Stimulated activated CD4-positive, alpha-beta T cell treated with anti-CD3 and anti-CD28 coated beads, Interleukin-15, amount 100 ng/mL, for 24 hours (primary cell): ENCODE measurements around the gene MILR1.
"Not testable (repeated sequence)": the region's sequence is repeated elsewhere in the genome, so short reads cannot be mapped to it uniquely, and the experiment has no call there.

ENCODE experiments used
- DNase-seq: peaks from one replicate; pipeline ENCODE4 v3.0.0-alpha.2; 2020

MILR1 gene

DNA sequence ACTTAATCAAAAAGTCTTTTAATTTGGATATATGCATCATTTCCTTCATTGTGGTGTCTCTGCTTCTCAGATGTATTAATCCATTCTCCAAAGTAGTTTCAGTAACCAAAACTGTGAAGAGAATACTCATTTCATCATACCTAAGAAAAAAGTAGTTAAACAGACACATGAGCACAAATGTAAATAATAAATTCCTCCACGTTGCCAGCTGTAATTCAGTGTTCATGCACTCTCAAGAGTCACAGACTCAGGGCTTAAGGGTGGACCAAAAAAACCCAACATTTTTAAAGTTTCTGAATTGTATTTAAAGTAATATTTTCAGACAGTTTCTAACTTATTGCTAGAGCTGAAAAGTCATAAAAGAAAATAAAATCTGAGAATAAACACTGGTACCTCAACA lies 28.9 kb downstream of the MILR1 start:
- no peak for DNase-seq

DNA sequence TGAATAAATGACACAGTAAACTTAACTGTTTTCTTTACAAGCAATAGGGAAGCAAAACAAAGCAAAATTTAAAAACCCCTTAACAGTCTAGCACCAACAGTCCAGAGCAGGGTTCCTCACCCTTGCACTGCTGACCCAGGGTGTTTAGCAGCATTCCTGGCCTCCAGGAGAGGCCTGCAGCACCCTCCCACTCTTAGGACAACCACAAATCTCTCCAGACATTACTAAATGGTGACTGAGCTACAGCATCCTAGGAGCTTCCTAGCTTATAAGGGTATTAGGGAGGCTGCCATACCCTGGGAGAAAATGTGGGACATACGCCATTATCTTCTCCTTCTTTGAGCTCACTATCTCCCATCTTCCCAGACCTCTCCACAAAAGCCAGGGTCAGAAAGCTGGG lies 32.0 kb downstream of the MILR1 start:
- DNase-seq = no peak

DNA sequence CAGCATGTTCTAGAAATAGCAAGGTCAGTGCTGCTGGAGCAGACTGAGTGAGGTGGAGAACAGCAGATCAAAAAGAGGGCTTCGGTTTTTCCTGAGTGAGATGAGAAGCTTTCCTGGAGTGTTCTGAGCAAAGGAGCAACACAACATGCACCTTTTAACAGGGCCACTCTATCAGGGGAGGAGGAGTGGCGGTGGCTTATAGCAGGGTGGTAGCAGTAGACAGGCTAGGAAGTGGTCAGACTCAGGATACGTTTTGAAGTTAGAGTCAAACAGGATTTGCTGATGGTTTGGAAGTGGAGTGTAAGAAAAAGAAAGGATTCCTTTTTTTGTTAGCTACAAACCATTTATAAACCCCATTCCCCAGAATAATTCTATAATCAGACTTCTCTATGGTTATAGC lies 35.5 kb downstream of the MILR1 start:
- no peak for DNase-seq

DNA sequence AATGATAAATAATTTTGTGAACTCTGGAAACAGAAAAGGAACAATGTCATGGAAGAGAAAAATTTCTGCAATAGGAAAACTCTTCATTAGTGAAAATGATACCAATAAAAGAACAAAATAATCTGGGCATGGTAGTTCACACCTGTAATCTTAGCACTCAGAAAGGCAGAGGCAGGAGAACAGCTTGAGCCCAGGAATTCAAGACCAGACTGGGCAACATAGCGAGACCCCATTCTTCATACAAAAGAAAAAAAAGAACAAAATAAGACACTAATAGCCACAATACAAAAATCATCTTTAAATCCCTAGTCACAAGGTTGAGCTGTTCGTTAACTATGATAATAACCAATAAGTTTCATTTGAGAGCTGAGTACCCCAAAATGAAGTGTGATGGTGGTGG lies 39.4 kb downstream of the MILR1 start:
- DNase-seq = no peak

DNA sequence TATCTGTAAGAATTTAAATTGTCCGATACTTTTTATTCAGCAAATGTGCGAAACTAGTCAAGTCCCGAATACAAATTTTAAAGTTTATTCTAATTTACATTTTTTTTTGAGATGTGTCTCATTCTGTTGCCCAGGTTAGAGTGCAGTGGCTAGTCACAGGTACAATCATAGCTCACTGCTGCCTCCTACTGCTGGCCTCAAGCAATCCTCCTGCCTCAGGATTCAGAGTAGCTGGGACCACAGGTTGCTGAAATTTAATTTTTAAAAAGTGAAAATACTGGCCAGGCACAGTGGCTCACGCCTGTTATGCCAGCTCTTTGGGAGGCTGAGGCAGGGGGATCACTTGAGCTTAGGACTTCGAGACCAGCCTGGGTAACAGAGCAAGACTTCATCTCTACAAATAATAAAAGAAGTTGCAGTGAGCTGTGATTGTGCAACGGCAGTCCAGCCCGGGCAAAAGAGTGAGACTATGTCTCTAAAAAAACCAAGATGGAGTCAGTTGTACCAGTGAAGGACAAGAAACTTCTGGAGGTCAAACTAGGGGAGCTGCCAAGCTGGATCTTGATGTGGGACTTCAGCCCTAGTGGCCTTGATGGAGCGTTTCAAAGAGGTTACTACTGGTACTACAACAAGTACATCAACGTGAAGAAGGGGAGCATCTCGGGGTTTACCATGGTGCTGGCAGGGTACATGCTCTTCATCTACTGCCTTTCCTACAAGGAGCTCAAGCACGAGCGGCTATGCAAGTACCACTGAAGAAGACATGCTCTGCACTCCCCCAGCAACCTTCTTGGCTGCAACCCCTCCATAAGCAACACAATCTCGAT lies 42.3 kb downstream of the MILR1 start:
- peak; percentile 67 for DNase-seq

DNA sequence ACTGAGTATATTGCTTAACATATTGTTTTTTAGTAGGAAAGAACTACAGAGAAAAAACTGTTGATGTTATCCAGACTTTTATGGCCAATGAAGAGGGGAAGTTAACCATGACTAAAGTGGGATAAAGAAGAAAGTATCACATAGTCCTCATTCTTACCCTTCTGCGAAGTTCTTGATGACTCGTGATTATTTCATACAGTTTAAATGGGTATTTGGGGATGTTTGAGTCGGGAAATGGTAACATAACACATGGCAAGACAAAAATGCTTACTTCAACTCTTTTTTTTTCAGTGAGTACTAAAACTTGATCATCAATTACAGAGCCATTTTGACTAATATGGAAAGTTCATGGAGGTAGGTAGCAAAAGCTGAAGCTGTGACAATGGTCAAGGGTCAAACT lies 43.1 kb downstream of the MILR1 start:
- DNase-seq = no peak

DNA sequence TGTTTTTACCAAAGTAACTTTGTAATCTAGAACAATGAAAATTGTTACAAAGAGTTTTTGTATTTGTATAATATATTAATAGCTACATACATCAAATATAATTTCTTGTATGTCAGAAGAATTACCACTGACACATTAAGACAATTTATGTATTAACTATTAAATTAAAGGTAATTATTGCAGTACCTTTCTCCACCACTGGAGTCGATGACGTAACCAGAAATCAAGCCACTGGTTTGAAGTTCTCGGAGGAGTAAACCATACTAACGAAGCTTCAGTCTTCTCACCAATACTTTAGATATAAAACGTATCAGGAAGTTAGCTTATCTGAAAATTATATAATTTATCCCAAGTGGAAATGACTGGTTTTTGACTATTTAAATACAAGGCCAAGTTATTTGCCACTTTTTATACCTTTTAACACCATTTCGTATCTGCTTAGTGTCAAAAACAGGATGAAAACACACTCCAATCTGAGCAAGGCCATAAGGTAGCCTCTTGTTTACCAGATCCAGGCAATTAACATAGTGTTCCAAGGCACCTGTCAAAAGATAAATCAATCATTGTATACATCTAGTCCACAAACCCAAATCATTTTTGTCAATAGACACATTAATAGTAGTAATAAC lies 43.7 kb downstream of the MILR1 start:
- peak; percentile 28 for DNase-seq

DNA sequence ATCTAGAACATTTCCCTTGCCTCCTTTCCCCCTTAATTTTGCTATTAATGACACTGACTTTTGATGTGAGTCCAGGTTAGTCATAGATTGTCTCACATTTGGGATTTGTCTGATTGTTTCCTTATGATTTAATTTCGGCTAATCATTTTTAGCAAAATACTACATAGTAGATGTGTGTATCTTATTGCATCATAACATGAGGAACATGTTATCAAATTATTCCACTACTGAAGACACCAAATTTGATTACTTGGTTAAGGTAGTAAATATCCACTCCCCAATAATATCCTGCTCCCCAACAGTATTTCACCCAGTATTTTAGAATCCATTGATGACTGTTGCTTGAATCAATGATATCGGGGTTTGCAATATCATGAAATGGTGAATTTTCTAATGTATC lies 45.2 kb downstream of the MILR1 start:
- DNase-seq = no peak

DNA sequence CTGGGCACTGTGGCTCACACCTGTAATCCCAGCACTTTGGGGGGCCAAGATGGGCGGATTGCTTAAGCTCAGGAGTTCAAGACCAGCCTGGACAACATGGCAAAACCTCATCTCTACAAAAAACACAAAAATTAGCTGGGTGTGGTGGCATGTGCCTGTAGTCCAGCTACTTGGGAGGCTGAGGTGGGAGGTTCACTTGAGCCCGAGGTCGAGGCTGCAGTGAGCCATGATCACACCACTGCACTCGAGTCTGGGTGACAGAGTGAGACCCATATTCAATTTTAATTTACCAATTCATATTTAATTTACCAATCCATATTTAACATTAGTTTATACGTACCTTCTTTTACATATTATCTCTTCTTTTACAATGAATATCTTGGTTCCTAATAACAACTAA lies 46.4 kb downstream of the MILR1 start:
- not testable (repeated sequence) for DNase-seq

DNA sequence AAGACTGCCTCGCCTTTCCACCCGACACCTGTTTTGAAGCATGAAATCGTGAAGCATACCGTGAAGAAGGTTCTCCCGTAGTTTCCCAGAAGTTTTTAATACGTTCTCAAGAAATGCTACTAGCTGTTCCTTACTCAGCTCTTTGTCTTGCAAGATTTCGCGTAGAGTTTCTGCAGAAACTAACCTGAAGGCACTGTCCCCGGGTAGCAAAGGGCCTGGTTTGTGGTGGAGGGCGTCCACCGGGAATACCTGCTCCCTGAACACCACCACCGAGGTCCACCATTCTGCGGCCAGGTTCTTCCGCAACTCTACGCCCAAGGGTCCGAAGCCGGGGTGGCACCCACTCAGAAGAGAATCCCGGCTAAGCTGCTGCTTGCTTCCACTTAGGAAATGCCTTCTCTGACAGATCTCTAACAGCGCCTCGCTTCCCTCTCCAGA lies 47.5 kb downstream of the MILR1 start:
- DNase-seq = no peak

DNA sequence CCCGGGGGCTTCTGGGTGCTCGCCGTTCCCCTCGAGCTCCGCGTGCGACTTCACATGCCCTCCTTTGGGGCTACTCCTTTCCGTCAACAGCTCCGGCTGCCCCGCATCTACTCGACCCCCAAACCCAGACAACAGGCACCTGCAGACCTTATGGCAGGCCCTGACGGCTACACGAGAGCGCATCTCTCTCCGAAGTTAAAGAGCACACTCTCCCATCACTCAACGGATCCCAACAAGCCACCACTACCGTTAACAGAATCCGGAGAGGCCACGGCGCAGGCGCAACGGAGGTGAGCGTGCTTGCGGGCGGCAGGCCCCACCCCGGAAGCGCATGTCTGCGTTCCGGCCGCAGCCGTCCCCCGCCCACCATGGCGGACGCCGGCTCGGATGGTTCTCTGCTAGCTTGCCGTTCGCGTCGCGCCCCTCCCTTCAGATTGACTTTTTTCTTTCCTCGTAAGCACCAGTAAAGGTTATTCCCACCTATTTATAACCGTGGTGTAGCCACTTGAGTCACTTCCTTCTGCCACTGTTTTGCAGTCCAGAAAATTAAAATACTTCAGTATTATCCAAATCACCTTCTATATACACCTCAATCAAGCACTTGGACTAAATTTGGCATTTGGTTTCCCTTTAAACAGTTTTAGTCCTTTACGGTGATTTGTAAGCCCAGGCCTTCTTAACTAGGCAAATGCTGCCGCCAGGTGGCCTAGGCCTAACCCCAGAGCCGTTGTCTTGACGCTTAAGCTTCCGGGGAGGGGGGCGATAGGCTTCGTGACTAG lies 48.1 kb downstream of the MILR1 start, which contains the start of gene POLG2:
TSS of gene POLG2 (minus strand) at position 269 of the 779 bp plus-strand sequence. CDS start at position 183, 86 bp downstream.
- DNase-seq = peak; percentile 97

DNA sequence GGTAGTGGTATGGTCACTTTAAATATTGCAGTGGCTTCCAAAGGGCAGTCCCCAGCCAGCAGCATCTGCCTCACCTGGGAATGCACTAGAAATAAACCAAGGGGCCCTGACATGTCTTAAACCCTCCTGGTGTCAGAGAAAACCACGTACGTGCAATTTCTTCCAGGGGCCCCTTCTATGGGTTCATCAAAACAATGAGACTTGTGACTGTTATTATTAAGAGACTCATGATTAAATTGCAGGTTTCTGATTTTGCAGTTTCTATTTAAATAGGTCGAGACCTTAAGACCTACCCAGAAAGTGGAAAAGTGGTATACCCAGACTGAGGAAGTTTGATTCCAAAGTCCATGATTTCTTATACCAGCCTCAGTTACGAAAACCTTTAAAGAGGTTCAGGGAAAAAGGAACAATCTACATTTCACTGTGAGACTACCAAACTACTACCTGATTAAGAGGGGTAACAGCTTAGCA lies 48.7 kb downstream of the MILR1 start:
- DNase-seq = no peak

DNA sequence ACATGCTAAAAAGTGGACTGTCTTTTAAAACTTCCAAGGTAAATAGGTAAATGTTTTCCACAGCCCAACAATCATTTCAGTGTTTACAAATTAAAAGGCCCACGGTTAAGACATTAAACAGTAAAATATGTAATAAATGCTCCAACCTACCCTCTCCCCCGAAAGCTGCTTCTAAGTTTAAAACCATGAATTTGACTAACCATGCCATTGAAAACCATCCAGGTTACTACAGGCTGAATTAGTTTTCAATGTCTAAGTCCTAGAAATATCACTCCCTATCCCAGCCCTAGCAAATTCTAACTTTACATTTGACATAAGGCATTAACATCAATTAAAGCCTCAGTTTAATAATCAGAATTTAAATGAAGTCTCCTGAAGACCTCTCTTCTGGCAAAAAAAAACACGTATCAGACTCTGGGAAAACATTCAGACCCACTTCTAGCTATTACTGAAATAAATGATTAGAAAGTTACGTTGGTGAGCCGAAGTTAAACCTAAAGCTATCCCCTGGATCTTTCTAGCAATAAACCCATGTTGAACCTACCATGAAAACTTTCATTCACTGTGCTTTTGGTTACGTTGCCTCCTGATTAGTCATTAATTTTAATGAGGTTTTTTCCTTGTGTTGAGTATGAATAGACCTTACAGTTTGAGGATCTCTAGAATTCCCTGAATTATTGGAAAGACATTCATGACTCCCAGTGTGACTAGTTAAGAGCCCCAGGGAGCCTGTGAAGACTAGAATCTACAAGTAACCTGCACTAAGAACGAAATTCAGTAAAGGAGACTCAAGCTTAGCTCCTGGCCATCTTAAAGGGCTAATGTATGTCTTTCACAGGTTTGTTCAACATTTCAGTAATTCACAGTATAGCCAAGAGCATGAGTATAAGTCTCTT lies 49.6 kb downstream of the MILR1 start:
- no peak for DNase-seq

DNA sequence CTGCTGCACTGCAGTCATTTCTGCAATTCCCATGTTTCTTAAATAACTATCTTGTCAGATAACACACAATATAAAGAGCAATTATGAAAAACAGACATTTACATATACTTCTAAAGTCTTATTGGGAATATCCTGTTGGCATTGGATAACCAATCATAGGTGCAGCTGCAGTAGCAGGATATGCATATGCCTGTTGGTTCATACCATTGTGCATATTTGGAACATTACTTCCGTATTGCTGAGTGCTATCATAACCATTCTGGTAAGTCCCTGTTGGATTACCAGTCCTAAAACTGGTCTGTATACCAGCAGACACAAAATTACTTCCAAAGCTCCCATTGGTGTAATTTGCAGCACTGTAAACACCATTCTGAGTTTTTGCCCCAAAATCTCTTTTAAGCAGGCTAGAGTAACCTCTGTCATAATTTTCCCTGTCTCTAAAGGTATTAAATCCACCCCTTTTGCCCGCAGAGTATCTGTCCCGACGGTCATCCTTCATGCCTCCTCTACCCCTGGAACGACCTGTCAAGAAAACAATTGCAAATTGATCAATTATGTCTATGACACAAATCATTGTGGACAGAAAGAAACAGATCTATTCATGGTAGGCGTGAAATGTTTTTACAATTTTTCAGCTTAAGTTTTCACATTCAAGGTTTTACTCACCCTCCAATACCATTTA lies 51.0 kb downstream of the MILR1 start:
- DNase-seq = no peak

DNA sequence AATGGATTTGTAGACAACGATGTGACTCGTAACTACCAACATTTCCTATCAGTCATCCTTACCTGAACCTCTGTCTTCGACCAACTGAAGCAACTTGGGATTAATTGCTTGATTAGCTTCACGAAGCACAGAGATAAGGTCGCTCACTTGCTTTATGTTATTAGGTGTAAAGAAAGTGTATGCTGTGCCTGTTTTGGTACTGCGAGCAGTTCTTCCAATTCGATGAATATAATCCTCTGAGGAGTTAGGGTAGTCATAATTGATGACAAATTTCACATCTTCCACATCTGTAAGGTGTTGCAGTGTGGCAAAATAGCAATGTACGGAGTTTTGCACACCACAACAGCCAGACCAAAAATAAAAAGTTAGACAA lies 51.6 kb downstream of the MILR1 start:
- no peak for DNase-seq

DNA sequence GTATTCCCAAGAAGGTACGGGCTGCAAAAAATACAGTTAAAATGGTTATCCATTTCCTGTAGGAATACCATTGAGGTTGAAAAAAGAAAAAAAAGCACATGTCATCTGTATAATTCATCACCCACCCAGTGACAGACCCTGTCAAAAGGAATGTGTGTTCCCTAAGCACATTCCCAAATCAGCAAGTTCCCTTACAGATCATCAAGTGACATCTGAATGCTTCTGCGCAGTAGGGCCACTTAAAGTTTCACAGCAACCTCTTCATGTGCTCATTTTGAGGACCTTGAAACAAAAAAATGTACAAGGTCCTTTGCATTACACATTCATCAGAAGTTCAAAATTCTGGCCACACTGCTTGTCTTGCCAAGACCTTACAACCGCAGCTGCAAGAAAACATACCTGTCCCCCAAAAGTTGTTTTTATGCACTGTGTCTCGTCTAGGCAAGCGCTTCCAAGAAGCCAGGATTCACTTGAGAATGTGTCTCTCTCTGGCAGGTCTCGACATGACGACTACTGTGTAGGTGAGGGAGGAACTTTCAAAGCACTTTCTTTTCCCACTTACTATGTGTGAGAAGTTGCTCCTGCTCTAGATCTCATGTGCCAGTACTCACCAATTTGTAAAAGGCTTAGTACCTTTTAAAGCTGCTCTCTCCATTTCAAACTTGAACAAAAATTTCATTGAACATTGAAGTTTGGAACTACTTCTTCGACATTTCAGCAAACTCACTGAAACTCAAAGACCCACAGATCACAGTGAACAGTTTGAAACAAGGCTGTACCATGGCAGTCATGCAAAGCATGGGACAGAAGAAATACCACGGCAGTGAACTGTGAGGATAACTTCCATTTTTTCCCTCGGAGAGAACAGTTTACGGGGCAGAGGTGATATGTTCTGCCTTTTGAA lies 52.2 kb downstream of the MILR1 start:
- no peak for DNase-seq

DNA sequence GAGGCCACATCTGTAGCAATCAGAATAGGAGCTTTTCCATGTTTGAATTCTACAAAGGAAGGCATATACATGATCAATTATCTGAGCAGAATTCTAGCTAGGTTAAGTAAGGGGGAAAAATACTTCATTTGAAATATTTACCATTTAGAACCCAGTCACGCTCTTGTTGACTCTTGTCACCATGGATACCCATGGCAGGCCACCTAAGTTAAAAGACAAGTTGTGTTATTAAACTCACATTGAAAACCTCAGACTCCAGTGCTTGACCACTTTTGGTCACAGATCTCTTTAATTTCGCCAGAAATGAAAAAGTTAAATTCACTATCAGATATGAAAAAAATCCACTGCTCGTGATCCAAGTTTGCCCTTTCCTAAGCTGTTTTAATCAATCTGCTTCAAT lies 53.1 kb downstream of the MILR1 start:
- no peak for DNase-seq

DNA sequence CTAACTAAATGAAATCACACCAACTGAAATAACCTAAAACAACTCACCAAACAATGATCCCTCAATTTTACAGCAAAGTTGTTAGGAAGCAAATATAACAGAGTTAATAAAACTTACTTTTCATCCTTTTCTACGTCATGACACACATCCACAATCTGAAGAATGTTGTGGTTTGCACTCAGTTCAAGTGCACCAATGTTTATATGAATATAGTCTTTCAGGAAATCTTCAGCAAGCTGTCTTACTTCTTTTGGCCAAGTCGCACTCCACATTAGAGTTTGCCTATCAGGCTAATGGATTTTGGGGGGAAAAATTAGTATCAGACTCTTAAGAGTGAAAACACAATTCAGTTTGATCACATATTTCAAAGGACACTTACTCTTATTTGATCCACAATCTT lies 53.9 kb downstream of the MILR1 start:
- DNase-seq = no peak

DNA sequence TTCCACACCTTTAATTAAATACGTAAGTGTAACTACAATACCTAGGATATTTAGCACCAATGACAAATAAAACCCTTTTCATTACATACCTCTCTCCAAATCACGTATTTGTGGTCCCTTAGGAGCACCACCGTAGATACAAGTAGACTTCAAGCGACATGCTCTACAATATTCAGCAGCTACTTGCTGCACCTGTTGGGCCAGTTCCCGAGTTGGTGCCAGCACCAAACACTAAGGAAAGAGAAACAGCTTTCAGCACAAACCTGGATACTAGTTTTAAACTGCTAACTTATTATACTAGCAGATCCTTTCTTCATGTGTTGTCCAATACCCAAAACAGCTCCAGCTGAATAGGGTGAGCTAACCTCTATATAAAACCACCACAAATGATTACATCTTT lies 54.4 kb downstream of the MILR1 start:
- no peak for DNase-seq

DNA sequence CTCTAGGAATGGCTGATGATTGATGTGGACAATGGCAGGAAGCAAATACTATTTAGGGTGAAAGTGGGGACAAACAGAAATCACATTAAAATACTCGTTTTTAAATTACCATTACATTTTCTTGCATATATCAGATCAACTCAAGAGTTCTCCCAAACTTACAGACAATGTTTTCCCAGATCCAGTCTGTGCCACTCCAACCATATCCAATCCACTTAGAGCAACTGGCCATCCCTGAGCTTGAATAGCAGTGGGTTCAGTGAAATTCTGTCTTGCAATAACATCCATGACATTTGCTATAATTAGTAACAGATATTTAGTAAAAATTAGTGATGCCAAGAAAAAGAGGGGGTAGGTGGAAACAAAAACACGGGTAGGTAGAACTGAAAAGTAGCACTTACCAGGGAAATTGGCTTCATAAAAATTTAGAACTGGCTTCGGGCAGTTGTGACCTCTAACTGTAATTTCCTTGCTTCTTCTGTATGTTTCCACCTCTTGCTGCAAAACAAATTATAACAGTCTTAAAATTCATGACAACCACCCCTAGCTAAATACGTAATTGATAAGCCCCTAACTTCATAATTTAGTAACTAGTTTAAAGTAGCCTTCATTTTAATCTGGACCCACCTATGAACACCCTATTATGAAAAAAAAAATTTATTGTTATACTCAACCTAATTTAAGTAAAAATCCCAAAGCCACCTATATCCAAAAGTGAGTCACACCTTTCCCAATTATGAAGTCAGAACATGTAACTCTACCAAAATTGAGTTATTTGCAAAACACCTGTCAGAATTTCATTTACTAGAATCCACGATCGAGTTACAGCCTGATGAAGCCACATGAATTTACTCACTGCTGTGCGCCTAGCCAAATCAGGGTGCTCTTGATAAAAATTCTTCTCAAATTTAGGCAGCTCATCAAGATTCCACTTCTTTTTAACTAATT lies 55.2 kb downstream of the MILR1 start:
- DNase-seq = no peak
